BLaER1 (cell line): Measurements from ENCODE around the gene PPP1R3E.

Experiments used
- H3K27ac ChIP-seq: shearing (Covaris generic); formaldehyde crosslinking; 2 replicates; pipeline ENCODE4 v1.8.1; 2022
- H3K27me3 ChIP-seq: shearing (Covaris generic); formaldehyde crosslinking; 2 replicates; pipeline ENCODE4 v1.8.1; 2022
- H3K36me3 ChIP-seq: shearing (Covaris generic); formaldehyde crosslinking; 2 replicates; pipeline ENCODE4 v1.8.1; 2022
- H3K4me1 ChIP-seq: shearing (Covaris generic); formaldehyde crosslinking; 2 replicates; pipeline ENCODE4 v1.8.1; 2022
- H3K4me2 ChIP-seq: shearing (Covaris generic); formaldehyde crosslinking; 2 replicates; pipeline ENCODE4 v1.8.1; 2022
- H3K4me3 ChIP-seq: shearing (Covaris generic); formaldehyde crosslinking; 2 replicates; pipeline ENCODE4 v1.8.1; 2022
- H3K9ac ChIP-seq: shearing (Covaris generic); formaldehyde crosslinking; 2 replicates; pipeline ENCODE4 v1.8.1; 2022
- H3K9me3 ChIP-seq: shearing (Covaris generic); formaldehyde crosslinking; 2 replicates; pipeline ENCODE4 v1.8.1; 2022
- H4K20me1 ChIP-seq: shearing (Covaris generic); formaldehyde crosslinking; 2 replicates; pipeline ENCODE4 v1.8.1; 2022
- Cebpa-rat ChIP-seq: shearing (Covaris generic); IDR thresholded peaks from 2 replicates; pipeline ENCODE4 v1.8.1; 2022

The PPP1R3E gene, protein sequence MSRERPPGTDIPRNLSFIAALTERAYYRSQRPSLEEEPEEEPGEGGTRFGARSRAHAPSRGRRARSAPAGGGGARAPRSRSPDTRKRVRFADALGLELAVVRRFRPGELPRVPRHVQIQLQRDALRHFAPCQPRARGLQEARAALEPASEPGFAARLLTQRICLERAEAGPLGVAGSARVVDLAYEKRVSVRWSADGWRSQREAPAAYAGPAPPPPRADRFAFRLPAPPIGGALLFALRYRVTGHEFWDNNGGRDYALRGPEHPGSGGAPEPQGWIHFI

DNA sequence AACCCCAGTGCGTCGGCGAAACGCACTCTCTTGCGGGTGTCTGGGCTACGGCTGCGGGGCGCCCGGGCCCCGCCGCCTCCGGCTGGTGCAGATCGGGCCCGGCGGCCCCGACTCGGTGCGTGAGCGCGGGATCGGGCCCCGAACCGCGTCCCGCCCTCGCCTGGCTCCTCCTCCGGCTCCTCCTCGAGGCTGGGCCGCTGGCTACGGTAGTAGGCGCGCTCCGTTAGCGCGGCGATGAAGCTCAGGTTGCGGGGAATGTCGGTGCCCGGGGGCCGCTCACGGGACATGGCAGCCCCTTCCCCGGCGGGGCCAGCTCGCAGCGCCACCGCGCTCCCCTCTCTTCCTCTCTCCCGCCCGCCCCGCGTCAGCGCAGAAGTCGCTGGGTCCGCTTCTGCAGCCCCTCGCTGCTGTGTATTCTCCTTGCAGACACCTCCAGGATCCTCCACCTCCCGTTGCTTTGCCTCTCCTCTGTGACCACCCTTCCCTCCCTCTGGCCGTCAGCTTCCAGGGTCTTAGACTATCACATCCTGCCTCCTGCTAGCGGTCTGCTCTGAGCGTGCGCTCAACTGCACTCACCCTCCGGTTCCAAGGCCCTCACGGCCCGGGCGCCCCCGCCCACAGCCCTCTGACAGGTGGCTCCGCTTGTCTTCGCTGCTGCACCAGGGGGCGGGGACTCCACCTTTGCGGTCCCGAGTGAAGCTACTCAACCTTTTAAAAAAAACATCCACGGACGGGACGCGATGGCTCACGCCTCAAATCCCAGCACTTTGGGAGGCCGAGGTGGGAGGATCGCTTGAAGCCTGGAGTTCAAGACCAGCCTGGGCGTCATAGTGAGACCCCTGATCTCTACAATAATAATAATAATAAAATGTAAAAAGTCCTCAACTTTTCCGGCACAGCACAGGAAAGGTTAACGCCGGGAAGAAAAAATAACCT, at the start of gene PPP1R3E:
TSS of gene PPP1R3E (minus strand) at position 570 of the 936 bp plus-strand sequence. CDS start at position 287, 283 bp downstream.
- Histone ChIP-seq H3K27ac (peak within 1 kb of the TSS; percentile 91), H3K9me3 (no peaks in the 10 kb centered on the region), H4K20me1 (no peaks in the 10 kb centered on the region), H3K36me3 (peaks cover 18% of the 10 kb centered on the region), H3K4me1 (peaks cover 61% of the 10 kb centered on the region), H3K9ac (peak within 1 kb of the TSS; percentile 88), H3K4me2 (peak within 1 kb of the TSS; percentile 97), H3K27me3 (no peaks in the 10 kb centered on the region), H3K4me3 (peak within 1 kb of the TSS; percentile 85)
- TF ChIP-seq Cebpa-rat, result no peak

DNA sequence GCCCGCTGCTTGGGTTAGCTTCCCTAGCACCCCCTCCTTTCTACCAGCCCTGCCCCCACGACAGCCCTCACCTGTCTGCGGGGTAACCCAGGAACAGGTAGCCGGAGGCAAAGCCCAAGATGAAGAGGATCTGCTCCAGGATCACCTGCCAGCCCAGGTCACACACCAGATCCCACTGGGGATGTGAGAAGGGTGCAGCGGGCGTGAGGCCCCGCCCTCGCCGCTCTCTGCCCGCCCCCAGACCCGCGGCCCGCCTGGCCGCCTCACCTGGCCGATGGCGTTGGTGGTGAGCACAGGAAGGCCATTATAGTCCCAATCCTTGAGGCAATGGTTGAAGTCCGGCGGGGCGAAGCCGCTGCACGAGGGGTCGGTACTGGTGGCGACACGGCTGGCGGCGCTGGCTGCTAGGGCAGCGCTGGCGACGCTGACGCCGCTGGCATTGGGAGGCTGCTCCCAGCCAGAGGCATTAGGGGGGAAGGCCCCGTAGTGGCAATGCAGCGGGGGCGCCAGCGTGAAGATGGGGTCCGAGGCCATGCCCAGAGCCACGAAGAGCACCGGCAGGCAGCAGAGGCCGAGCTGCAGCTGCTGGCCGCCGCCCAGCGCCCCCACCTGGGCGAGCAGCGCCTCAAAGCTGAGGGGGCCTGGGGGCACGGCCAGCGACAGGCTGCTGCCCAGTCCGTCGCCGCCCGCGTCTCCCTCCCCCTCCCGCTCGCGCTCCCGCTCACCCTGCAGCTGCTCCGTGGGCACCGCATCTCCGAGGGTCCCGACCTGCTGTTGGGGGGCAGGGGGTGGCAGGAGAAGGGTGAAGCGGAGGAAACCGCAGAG, 49.2 kb upstream of the PPP1R3E start:
- no peak for TF ChIP-seq Cebpa-rat
- Histone ChIP-seq H3K4me3 (no peak overlapping the region), H3K36me3 (no peaks in the 10 kb centered on the region), H4K20me1 (no peaks in the 10 kb centered on the region), H3K4me1 (no peaks in the 10 kb centered on the region), H3K9ac (no peak overlapping the region), H3K4me2 (no peak overlapping the region), H3K27ac (no peak overlapping the region), H3K27me3 (no peaks in the 10 kb centered on the region), H3K9me3 (peaks cover 9% of the 10 kb centered on the region)

DNA sequence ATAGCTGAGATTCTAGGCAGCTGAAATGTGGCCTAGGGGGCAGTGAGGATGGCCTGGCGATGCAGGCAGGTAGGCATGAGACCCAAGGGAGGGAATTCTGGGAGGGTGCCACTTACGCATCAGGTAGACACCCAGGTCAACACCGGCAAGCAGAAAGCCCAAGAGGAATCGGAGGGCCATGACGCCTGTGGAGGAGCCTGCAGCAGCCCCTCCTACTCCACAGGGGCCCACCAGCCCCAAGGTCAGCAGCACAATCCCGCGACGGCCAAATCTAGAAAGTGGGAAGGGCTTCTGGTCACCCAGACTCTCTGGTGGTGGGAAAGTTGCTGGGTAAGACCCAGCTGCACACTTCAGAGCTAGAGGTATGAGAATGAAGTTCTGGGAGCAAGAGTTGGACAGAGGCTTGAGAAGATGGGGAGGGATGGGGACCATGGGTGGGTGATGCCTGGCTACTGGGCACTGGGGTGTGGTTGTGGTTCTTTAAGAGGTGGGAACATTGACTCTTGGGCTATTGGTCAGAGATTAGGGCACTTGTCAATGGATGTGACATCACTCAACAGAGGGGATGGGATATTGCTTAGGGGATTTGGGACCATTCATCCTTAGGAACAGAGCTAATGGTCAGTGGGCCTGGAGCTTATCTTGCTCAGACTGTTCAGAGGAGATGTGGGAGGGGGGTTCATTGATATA, 46.6 kb upstream of the PPP1R3E start:
- no peak for TF ChIP-seq Cebpa-rat
- Histone ChIP-seq H3K27ac (no peak overlapping the region), H3K9ac (no peak overlapping the region), H3K27me3 (no peaks in the 10 kb centered on the region), H4K20me1 (no peaks in the 10 kb centered on the region), H3K9me3 (peaks cover 9% of the 10 kb centered on the region), H3K36me3 (no peaks in the 10 kb centered on the region), H3K4me2 (no peak overlapping the region), H3K4me3 (no peak overlapping the region), H3K4me1 (no peaks in the 10 kb centered on the region)

DNA sequence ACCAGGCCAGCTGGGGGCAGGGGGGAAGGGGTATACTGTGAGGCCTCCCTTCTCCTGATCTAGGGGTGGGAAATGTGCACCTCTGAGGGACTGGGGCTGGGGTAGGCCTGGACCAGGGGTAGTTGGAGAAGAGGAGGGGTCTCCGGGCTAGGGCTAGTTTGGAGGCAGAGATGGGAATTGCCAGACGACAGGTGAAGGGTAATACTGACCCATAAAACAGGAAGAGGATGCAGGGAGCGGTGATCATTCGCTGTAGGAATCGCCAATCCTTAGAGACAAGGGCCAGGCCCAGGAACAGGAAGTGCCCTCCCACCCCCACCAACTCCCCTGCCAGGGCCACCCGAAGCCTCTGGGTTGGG, 45.6 kb upstream of the PPP1R3E start:
- no peaks in the 10 kb centered on the region for H3K36me3 ChIP-seq
- no peak overlapping the region for H3K4me2 ChIP-seq
- no peak overlapping the region for H3K27ac ChIP-seq
- no peak overlapping the region for H3K9ac ChIP-seq
- no peak overlapping the region for H3K4me3 ChIP-seq
- no peak for TF ChIP-seq Cebpa-rat
- H4K20me1 ChIP-seq, result no peaks in the 10 kb centered on the region
- H3K9me3 ChIP-seq, result peaks cover 9% of the 10 kb centered on the region
- no peaks in the 10 kb centered on the region for H3K4me1 ChIP-seq
- no peaks in the 10 kb centered on the region for H3K27me3 ChIP-seq

DNA sequence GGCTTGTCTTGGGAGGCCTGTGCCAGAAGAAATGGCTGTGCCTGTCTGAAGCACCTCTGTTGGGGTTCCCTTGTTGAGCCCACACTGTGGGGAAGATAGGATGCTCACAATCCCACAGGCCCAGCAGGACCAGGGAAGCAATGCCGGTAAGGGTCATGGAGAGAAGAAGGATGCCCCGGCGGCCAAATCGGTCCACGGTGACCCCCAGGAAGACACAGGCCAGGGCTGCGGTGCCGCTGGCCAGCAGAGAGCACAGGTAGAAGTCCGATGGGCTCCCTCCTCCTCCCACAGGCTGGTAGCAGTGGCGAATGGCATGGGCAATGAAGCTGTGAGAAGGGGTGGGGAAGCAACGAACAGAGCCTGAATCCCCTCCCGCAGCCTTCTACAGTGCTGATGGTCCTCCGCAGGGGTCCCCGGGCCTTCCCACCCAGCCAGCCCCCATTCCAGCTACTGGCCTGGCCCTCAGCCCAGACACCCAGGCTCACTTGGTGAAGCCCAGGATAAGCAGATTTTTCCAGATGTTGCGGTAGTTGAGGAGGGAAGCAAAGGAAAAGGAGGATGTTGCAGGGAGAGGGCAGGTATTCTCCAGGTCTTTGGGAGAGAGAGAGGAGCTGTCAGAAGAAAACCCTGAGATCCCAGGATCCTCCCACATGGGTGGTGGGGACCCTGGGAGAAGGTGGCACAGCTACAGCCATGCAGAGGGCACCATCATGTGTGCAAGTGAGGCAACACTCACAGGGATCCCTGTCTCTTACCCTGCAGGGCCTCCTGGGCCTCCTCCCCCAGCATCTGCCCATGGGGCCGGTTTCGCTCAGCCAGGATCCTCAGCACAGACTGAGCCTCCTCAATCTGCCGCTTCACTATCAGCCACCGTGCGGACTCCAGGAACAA, 45.0 kb upstream of the PPP1R3E start:
- Histone ChIP-seq H3K4me3 (no peak overlapping the region), H3K9ac (no peak overlapping the region), H3K4me2 (no peak overlapping the region), H3K27ac (no peak overlapping the region), H3K4me1 (no peaks in the 10 kb centered on the region), H3K27me3 (no peaks in the 10 kb centered on the region), H3K9me3 (peaks cover 9% of the 10 kb centered on the region), H4K20me1 (no peaks in the 10 kb centered on the region), H3K36me3 (no peaks in the 10 kb centered on the region)
- no peak for TF ChIP-seq Cebpa-rat

DNA sequence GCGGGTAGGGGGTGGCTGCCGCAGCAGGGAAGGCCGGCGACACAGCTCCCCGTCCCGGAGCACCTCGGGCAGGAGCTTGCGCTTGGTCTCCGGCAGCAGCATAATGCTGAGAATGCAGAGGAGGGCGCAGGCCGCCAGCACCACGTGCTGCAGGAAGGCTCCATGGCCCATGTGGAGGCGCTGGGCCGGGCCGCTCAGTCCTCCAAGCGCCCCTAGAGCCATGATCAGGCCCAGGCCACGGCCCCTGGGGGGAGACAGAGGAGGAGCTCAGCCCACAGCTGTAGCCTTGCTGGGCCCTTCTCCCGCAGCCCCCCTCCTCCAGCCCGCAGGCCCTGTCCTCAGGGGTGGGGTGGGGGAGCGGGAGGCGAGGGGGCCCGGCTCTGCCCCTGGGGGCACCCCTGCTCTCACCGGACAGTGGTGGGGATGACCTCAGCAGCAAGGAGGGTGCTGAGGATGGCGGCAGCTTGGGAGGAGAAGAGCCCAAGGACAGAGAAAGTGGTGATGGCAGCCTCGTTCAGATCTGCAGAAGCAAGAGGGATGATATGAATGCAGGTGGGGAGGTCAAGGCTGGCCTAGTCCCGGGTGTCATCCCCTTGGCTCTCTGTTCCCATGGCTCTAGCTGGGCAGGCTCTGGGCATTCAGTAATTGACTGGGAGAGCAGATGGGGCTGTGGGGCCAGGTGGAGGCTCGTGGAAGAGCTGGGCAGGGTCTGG, 44.2 kb upstream of the PPP1R3E start:
- Histone ChIP-seq H3K9ac (no peak overlapping the region), H3K36me3 (no peaks in the 10 kb centered on the region), H4K20me1 (no peaks in the 10 kb centered on the region), H3K9me3 (peaks cover 8% of the 10 kb centered on the region), H3K4me2 (no peak overlapping the region), H3K27me3 (no peaks in the 10 kb centered on the region), H3K4me3 (no peak overlapping the region), H3K27ac (no peak overlapping the region), H3K4me1 (no peaks in the 10 kb centered on the region)
- TF ChIP-seq Cebpa-rat, result no peak

DNA sequence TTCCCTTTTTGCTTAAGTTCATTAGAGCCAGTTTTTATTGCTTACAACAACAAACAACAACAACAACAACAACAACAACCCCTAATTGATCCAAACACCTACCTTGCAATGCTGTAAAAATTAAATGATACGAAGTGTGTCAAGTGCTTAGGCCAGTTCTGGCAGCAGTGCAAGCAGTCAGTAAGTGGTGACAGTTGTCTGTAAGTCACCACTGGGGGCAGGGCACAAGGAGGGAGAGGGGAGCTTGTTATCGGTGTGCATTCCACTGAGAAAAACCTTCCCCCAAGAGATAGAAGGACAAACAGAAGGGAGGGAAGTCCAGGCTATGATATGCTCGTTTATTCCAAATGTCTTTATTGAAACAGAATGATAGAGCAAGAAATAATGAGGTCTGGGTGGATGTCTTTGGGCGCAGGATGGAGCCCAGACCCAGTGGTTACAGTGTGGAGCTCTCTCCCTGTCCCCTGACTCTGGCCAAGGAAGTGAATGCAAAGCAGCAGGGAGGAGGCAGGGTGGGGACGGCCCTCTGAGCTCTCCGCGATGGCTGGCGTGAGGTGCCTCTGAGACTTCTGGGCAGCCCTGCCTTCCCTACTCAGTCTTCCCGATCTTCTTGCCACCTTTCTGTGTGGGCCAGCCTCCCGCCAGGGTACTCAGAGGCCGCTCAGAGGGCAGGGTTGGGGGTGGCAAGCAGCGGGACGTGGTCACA, 43.5 kb upstream of the PPP1R3E start:
- Histone ChIP-seq H3K27ac (no peak overlapping the region), H3K9me3 (peaks cover 12% of the 10 kb centered on the region), H3K27me3 (no peaks in the 10 kb centered on the region), H3K36me3 (no peaks in the 10 kb centered on the region), H3K4me3 (no peak overlapping the region), H3K9ac (no peak overlapping the region), H3K4me2 (no peak overlapping the region), H3K4me1 (no peaks in the 10 kb centered on the region), H4K20me1 (no peaks in the 10 kb centered on the region)
- no peak for TF ChIP-seq Cebpa-rat

DNA sequence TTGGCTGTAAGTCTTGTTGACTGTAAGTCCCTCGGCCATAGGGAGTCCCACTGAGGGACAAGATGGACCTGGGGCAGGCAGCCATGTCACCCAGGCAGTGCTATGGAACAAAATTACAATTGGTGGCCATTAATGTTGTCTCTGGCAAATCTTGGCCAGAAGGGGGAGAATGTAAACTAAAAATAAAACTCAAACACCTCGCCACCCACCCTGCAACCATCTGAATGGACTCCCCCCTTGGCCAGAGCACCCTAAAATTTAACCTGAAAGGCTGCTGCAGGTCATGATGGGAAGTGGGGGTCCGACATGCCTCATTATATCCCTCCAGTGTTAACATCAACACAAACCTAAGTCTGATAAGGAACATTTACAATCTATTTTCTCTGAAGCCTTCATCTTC, 41.8 kb upstream of the PPP1R3E start:
- Histone ChIP-seq H3K9ac (no peak overlapping the region), H3K36me3 (no peaks in the 10 kb centered on the region), H3K4me2 (no peak overlapping the region), H3K4me3 (no peak overlapping the region), H3K4me1 (no peaks in the 10 kb centered on the region), H3K27me3 (no peaks in the 10 kb centered on the region), H3K9me3 (peaks cover 29% of the 10 kb centered on the region), H4K20me1 (no peaks in the 10 kb centered on the region), H3K27ac (no peak overlapping the region)
- no peak for TF ChIP-seq Cebpa-rat
